Thyroid gland (tissue), 4 donors: Measurements from ENCODE around the gene HCFC1R1.

Source experiments
- POLR2A ChIP-seq, 2 donors: fragments of 450-650 bp; IDR thresholded peaks; one replicate each; pipeline ENCODE4 v1.6.1; 2017; ENCODE audit warnings: antibody characterized with exemption in 2 of 2, mild to moderate bottlenecking in 2 of 2, moderate library complexity in 1 of 2
- TF ChIP-seq, protein P1 (sequence below), 6 experiments: fragments of 200-600 bp in 3 of 6; fragments of 450-650 bp in 3 of 6; sonication (generic) in 3 of 6; IDR thresholded peaks; one replicate each; pipeline ENCODE4 v1.5.1; 2016 to 2019; ENCODE audit warnings: antibody characterized with exemption in 6 of 6, mild to moderate bottlenecking in 2 of 6, inconsistent platforms in 1 of 6, moderate library complexity in 1 of 6

DNA sequence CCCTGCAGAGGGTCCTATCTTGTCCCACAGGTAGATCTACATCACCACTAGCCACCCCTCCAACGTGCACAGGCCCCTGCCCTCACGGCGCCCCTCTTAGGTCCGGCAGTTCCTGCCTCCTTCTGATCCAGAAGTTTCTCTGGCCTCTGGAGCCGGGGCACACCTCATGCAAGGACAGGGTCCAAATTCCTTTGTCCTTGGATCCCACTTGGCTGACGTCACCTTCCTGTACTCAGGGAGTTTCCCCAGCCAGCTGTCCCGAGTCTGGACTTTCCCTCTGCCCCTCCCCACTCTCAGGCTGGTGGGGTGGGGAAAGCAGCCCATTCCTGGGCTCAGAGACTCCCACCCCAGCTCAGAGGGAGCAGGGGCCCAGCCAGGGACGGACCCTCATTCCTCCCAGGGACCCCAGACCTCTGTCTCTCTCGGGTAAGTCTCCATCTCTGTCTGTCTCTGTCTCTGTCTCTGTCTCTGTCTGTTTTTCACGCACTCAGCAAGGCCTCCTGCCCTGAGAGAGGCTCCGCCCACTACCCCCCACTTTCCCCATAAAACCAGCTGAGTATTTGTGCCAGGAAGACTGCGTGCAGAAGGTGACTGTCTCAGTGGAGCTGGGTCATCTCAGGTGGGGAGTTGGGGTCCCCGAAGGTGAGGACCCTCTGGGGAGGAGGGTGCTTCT, 41.5 kb upstream of the HCFC1R1 start, which contains the start of gene IL32:
- TF ChIP-seq, protein P1, sequence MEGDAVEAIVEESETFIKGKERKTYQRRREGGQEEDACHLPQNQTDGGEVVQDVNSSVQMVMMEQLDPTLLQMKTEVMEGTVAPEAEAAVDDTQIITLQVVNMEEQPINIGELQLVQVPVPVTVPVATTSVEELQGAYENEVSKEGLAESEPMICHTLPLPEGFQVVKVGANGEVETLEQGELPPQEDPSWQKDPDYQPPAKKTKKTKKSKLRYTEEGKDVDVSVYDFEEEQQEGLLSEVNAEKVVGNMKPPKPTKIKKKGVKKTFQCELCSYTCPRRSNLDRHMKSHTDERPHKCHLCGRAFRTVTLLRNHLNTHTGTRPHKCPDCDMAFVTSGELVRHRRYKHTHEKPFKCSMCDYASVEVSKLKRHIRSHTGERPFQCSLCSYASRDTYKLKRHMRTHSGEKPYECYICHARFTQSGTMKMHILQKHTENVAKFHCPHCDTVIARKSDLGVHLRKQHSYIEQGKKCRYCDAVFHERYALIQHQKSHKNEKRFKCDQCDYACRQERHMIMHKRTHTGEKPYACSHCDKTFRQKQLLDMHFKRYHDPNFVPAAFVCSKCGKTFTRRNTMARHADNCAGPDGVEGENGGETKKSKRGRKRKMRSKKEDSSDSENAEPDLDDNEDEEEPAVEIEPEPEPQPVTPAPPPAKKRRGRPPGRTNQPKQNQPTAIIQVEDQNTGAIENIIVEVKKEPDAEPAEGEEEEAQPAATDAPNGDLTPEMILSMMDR (IDR thresholded peaks at IDR 0.05) = no peak
- TF ChIP-seq POLR2A (IDR thresholded peaks at IDR 0.05) = peak in 1 of 2 donors; percentile 16
